ENCODE results near the gene ZNF521.

The ZNF521 gene

GRCh38 chr18:25223211-25223610 is 128.8 kb downstream of the ZNF521 start:
- FAIRE-seq = no peak

- no peak for FAIRE-seq
These were observed 129.3 kb downstream of the ZNF521 start for GRCh38 chr18:25222648-25223047.

- FAIRE-seq = no peak
These were observed 141.3 kb downstream of the ZNF521 start for GRCh38 chr18:25210622-25211021.

GRCh38 chr18:25192065-25192464 is 159.9 kb downstream of the ZNF521 start:
- FAIRE-seq = no peak

GRCh38 chr18:25190472-25190871 is 161.5 kb downstream of the ZNF521 start:
- no peak for FAIRE-seq

GRCh38 chr18:25189391-25190185 is 162.4 kb downstream of the ZNF521 start:
- no peak for FAIRE-seq

- FAIRE-seq = no peak
These were observed 164.3 kb downstream of the ZNF521 start for GRCh38 chr18:25187521-25188192.

- FAIRE-seq = no peak
These were observed 165.1 kb downstream of the ZNF521 start for GRCh38 chr18:25186871-25187270.

GRCh38 chr18:25181993-25182392 is 170.0 kb downstream of the ZNF521 start:
- FAIRE-seq = no peak

- no peak for FAIRE-seq
These were observed 170.4 kb downstream of the ZNF521 start for GRCh38 chr18:25181581-25181980.

GRCh38 chr18:25180973-25181548 is 170.9 kb downstream of the ZNF521 start:
- no peak for FAIRE-seq

- FAIRE-seq = no peak
These were observed 174.3 kb downstream of the ZNF521 start for GRCh38 chr18:25177631-25178030.

- FAIRE-seq = no peak
These were observed 175.4 kb downstream of the ZNF521 start for GRCh38 chr18:25176518-25177042.

- no peak for FAIRE-seq
These were observed 176.1 kb downstream of the ZNF521 start for GRCh38 chr18:25175558-25176517.

GRCh38 chr18:25174324-25174723 is 177.6 kb downstream of the ZNF521 start:
- FAIRE-seq = no peak

GRCh38 chr18:25171334-25171733 is 180.6 kb downstream of the ZNF521 start:
- FAIRE-seq = no peak

GRCh38 chr18:25170402-25170801 is 181.6 kb downstream of the ZNF521 start:
- FAIRE-seq = no peak

GRCh38 chr18:25169701-25170100 is 182.3 kb downstream of the ZNF521 start:
- FAIRE-seq = no peak

- FAIRE-seq = no peak
These were observed 184.2 kb downstream of the ZNF521 start for GRCh38 chr18:25167612-25168410.

- no peak for FAIRE-seq
These were observed 185.9 kb downstream of the ZNF521 start for GRCh38 chr18:25166113-25166512.
